Thymus (tissue), 11 donors: ENCODE results near the gene MERTK. TPM values are rescaled to one million over a fixed set of nuclear protein-coding genes. Genes with fewer than 3 reads are reported as not detected.

Experiments used
- DNase-seq, 9 donors: peaks; one replicate each; pipeline ENCODE4 v3.0.0-alpha.2; 2013; ENCODE audit warnings: low spot score in 9 of 9, low read depth in 6 of 9, missing footprints in 1 of 9
- H3K27ac ChIP-seq, 2 donors: one replicate each; pipeline ENCODE4 v1.5.1; 2013; ENCODE audit warnings: control low read depth in 1 of 2, low read depth in 1 of 2, low read length in 1 of 2, mild to moderate bottlenecking in 1 of 2, moderate library complexity in 1 of 2
- H3K27me3 ChIP-seq, 2 donors: one replicate each; pipeline ENCODE4 v1.5.1; 2013; ENCODE audit warnings: low read length in 1 of 2; ENCODE audit not compliant: control insufficient read depth in 2 of 2, insufficient read depth in 1 of 2
- H3K36me3 ChIP-seq, 2 donors: one replicate each; pipeline ENCODE4 v1.5.1; 2013; ENCODE audit warnings: low read length in 1 of 2, mild to moderate bottlenecking in 1 of 2, moderate library complexity in 1 of 2; ENCODE audit not compliant: control insufficient read depth in 2 of 2, insufficient read depth in 2 of 2
- H3K4me1 ChIP-seq, 2 donors: one replicate each; pipeline ENCODE4 v1.5.1; 2013; ENCODE audit warnings: low read length in 2 of 2; ENCODE audit not compliant: control insufficient read depth in 2 of 2, insufficient read depth in 2 of 2
- H3K4me3 ChIP-seq, 2 donors: one replicate each; pipeline ENCODE4 v1.5.1; 2013; ENCODE audit warnings: low read length in 2 of 2, control low read depth in 1 of 2, mild to moderate bottlenecking in 1 of 2
- H3K9me3 ChIP-seq, 2 donors: one replicate each; pipeline ENCODE4 v1.5.1; 2013; ENCODE audit warnings: low read length in 1 of 2, mild to moderate bottlenecking in 1 of 2; ENCODE audit not compliant: control insufficient read depth in 2 of 2, insufficient read depth in 1 of 2
- WGBS: extraction: QIAGEN DNeasy Blood & Tissue Kit; methylation state at CpG from one replicate; pipeline ENCODE4 v1.1.7; 2013; 5-methylcytosine and 5-hydroxymethylcytosine counted together
- polyA plus RNA-seq: library from polyadenylated mRNA; stranded (reverse); fragments of 200-250 nt; gene quantifications from one replicate; pipeline ENCODE4 v1.2.3, GENCODE V29; 2013
- total RNA-seq: library from RNA; stranded (reverse); fragments of 120-200 nt; gene quantifications from one replicate; pipeline ENCODE4 v1.2.4, GENCODE V29; 2013
- donor health status: healthy.

Gene MERTK
- total and polyA plus RNA-seq, 2 donors: 5.7 to 16.5 TPM

DNA sequence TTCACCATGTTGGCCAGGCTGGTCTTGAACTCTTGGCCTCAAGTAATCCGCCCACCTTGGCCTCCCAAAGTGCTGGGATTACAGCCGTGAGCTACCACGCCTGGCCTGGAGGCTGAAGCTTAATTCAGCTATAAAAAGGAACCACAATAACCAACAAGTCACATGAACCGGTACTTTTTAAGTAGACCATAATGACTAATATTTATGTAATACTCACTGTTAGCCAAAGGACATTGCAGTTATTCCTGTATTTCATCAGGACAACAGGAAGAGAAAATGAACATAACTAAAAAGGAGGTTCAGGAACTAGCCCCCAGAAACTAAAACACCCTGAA is 107.6 kb downstream of the MERTK start:
- no peak overlapping the region for H3K4me3 ChIP-seq
- H3K4me1 ChIP-seq: no peaks in the 10 kb centered on the region

DNA sequence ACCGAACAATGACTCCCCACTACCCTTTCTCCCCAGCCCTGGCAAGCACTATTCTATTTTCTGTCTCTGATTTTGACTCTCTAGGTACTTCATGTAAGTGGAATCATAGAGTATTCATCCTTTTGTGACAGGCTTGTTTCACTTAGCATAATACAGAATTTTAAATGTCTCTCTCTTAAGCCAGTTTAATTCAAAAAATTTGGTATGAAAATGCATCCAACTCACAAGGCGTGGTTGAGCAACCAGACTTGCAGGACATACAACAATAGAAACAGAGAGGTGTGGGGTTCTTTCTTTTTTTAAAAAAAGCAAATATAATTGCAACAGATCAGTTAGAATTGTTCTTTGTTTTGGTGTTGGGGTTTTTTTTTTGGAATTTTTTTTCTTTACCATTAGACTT is 109.1 kb downstream of the MERTK start:
- Histone ChIP-seq H3K27ac (no peak overlapping the region), H3K4me3 (no peak overlapping the region), H3K27me3 (no peaks in the 10 kb centered on the region), H3K36me3 (no peaks in the 10 kb centered on the region), H3K9me3 (no peaks in the 10 kb centered on the region), H3K4me1 (no peaks in the 10 kb centered on the region)
- DNase-seq: no peak
- 97% methylated on average over 2 of the region's 2 CpGs for WGBS

More for the DNA sequence above, 107.6 kb downstream of the MERTK start:
- H3K27ac ChIP-seq: no peak overlapping the region
- H3K9me3 ChIP-seq: no peaks in the 10 kb centered on the region
- no peaks in the 10 kb centered on the region for H3K36me3 ChIP-seq
- no peak for DNase-seq
- no peaks in the 10 kb centered on the region for H3K27me3 ChIP-seq
- WGBS: 90% methylated on average over 4 of the region's 4 CpGs

DNA sequence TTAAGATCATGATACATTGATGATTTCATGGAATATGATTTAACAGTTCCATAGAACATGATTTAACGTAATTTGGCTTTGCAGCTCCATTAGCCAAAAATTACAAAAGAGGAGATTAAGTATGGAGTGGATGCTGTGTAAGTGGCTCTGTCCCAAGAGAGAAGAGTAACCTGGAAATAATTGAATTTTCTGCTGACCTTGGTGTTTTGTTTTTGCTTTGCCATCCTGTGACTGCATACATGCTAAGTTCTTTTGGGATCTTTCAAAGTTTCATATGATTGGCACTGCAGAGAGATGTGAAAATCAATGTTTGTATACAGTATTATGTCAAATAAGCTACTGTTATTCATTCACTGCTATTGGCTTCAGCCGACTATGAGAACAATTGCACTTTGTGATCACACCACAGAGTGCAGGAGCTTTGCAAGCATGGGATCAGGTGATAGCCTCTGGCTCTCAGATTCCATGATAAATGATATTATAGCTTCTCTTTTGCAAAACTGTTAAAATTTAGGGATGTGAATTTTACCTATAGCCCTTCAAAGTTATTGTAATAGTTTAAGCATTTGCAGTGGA is 110.6 kb downstream of the MERTK start:
- Histone ChIP-seq H3K4me1 (no peaks in the 10 kb centered on the region), H3K9me3 (no peaks in the 10 kb centered on the region), H3K36me3 (no peaks in the 10 kb centered on the region), H3K27ac (no peak overlapping the region), H3K4me3 (no peak overlapping the region), H3K27me3 (no peaks in the 10 kb centered on the region)
- WGBS: 97% methylated on average over 2 of the region's 2 CpGs
- DNase-seq: no peak

DNA sequence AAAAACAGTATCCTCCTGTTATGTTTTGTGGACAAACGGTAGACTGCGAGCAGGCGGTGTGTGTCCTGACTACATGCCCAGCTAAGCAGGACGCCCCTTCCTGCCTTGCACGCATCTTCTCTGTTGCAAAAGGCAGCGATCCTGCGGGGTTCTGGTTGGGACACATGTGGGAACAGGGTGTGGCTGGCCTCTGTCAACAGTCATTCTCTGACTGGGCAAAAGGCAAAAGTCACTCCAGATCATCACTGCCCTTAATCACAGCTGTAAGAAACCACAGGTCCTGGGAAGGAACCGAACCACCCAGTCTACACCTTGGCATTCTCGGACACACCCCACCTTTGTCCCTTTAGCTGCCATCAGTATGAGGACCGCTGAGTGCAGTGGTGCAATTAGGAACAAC is 112.3 kb downstream of the MERTK start:
- H3K36me3 ChIP-seq: no peaks in the 10 kb centered on the region
- no peaks in the 10 kb centered on the region for H3K9me3 ChIP-seq
- H3K4me1 ChIP-seq: no peaks in the 10 kb centered on the region
- H3K27ac ChIP-seq: no peak overlapping the region
- no peak overlapping the region for H3K4me3 ChIP-seq
- no peak for DNase-seq
- H3K27me3 ChIP-seq: no peaks in the 10 kb centered on the region
- WGBS: 96% methylated on average over 10 of the region's 10 CpGs

DNA sequence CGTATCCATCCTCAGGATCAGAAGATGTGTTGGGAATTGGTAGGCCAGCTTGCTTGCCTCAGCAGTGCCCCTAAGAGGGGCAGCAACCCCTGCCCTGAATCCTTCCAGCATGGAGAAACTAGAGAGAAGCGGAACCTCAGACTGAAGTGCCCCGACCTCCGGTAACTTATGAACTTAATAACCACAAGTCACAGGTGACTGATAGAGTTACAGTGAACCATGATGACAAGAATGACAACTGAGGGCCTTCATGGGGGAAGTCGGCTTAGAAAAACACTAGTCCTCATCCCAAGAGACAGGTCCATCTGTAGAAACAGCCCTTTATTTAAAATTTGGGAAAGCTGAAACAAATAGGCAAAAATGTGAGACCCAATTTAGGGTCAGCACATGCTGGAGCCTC is 114.1 kb downstream of the MERTK start:
- H3K4me1 ChIP-seq: no peaks in the 10 kb centered on the region
- no peak for DNase-seq
- 84% methylated on average over 5 of the region's 5 CpGs for WGBS
- H3K27me3 ChIP-seq: no peaks in the 10 kb centered on the region
- no peak overlapping the region for H3K4me3 ChIP-seq
- H3K27ac ChIP-seq: no peak overlapping the region
- no peaks in the 10 kb centered on the region for H3K36me3 ChIP-seq
- H3K9me3 ChIP-seq: no peaks in the 10 kb centered on the region

DNA sequence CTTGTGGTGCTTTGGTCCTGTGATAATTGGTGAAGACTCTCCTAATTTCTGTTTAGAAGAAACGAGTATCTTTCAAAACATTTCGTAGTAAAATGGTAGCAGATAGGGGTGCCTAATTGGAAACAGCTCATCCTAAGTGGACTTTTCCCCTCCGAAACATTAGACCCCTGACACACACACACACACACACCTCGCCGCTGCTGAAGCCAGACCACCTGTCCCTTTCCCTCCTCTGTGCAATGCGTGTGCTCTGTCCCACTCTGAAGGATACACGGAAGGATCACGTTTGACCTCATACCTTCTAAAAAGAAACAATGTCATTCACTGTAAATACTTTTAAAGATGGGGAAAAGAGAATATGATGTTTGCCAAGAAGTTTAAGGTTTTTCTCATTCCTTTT is 120.4 kb downstream of the MERTK start:
- no peak overlapping the region for H3K4me3 ChIP-seq
- 99% methylated on average over 8 of the region's 8 CpGs for WGBS
- no peaks in the 10 kb centered on the region for H3K36me3 ChIP-seq
- no peaks in the 10 kb centered on the region for H3K9me3 ChIP-seq
- H3K27me3 ChIP-seq: no peaks in the 10 kb centered on the region
- H3K27ac ChIP-seq: no peak overlapping the region
- no peak for DNase-seq
- H3K4me1 ChIP-seq: peaks cover 0 to 2% of the 10 kb centered on the region in 2 donors

DNA sequence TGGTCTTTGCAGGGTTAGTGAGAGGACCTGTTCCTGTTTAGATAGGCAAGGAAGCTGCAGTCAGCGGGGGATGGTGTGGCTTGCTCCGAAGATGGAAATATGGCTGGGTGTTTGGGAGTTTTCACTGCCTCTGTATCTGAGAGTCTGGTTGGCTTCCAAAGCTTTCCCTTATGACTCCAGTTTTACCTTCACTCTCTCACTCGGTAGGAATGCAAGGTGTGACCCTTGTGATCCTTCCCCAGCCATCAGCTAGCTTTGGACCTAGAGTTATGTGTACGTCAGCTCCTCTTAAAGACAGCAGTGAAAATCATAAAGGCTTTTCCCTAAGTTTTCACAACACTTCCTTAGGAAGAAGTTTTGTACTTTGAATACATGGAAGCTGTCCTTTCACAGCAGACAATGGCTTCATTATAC is 121.2 kb downstream of the MERTK start:
- Histone ChIP-seq H3K27ac (no peak overlapping the region), H3K36me3 (no peaks in the 10 kb centered on the region), H3K9me3 (no peaks in the 10 kb centered on the region), H3K27me3 (no peaks in the 10 kb centered on the region), H3K4me3 (no peak overlapping the region), H3K4me1 (peaks cover 0 to 2% of the 10 kb centered on the region in 2 donors)
- WGBS: 93% methylated on average over 4 of the region's 4 CpGs
- no peak for DNase-seq

DNA sequence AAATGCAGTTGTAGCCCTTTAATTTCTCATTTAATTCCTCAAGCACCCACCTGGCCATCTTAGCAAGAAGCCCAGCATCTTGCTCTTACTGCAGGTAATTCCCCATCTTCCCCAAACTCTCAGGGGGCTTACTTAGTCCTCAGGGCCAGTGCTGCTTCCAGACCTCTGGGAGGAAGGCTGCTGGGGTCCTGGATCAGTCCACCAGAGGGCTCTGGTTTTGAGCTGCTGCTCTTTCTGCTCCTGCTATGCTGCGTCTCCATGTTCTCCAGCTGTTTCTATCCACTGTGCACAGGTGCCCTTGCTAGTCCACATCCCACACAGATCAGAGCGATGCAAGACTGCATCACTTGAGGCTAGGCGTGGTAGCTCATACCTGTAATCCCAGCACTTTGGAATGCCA is 122.2 kb downstream of the MERTK start:
- WGBS: 98% methylated on average over 3 of the region's 3 CpGs
- DNase-seq: no peak
- Histone ChIP-seq H3K27ac (no peak overlapping the region), H3K4me3 (no peak overlapping the region), H3K27me3 (no peaks in the 10 kb centered on the region), H3K4me1 (peaks cover 0 to 2% of the 10 kb centered on the region in 2 donors), H3K9me3 (no peaks in the 10 kb centered on the region), H3K36me3 (no peaks in the 10 kb centered on the region)

DNA sequence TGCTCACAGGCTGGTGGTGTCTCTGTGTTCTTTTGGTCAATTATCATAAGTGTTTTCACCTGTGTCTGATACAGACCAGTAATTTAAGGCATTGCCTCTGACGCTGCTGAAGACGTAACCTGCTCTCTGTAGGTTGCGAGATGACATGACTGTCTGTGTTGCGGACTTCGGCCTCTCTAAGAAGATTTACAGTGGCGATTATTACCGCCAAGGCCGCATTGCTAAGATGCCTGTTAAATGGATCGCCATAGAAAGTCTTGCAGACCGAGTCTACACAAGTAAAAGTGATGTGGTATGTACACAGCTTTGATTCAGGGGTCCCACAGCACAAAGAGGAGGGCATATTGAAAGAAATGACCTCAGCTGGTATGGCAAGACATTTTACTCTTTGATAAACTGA is 122.9 kb downstream of the MERTK start:
- WGBS: 98% methylated on average over 10 of the region's 10 CpGs

DNA sequence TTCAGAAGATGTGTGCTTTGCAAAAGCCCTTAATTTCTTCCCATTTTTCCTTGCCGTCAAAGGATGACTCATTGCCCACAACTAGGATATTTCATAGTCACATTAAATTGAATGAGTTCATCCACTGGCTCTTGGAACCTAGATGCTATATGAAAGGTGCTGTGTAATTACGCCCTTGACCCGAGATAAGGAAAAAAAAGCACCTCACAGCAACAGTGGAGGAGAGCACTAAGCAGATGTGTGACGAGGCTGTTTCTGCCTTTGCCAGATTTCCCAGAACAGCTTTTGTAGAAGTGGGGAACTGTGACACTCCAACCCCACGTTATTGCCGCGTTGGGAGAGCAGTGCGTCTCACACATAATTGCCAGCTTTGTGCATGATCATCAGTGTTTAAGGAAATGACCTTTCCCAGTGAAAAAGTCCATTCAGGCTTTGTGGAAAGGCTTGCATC is 123.4 kb downstream of the MERTK start:
- H3K4me1 ChIP-seq: peaks cover 0 to 2% of the 10 kb centered on the region in 2 donors
- no peaks in the 10 kb centered on the region for H3K9me3 ChIP-seq
- H3K4me3 ChIP-seq: no peak overlapping the region
- WGBS: 97% methylated on average over 8 of the region's 8 CpGs
- no peak overlapping the region for H3K27ac ChIP-seq
- no peaks in the 10 kb centered on the region for H3K27me3 ChIP-seq
- DNase-seq: no peak
- H3K36me3 ChIP-seq: no peaks in the 10 kb centered on the region

More for the DNA sequence above, 122.9 kb downstream of the MERTK start:
- H3K9me3 ChIP-seq: no peaks in the 10 kb centered on the region
- H3K36me3 ChIP-seq: no peaks in the 10 kb centered on the region
- no peaks in the 10 kb centered on the region for H3K27me3 ChIP-seq
- no peak overlapping the region for H3K4me3 ChIP-seq
- H3K4me1 ChIP-seq: peaks cover 0 to 2% of the 10 kb centered on the region in 2 donors
- H3K27ac ChIP-seq: no peak overlapping the region
- no peak for DNase-seq
